HG02840 (cell line): ENCODE results near the gene UFM1.
"Not testable (repeated sequence)": the region's sequence is repeated elsewhere in the genome, so short reads cannot be mapped to it uniquely, and the experiment has no call there.

ENCODE experiments used
- ATAC-seq: cut with Tn5 transposase; IDR thresholded peaks from one replicate; pipeline ENCODE4 v1.9.1; 2021; ENCODE audit warnings: mild to moderate bottlenecking, moderate library complexity, moderate number of reproducible peaks; ENCODE audit not compliant: unreplicated experiment, low FRiP score

Gene UFM1

DNA sequence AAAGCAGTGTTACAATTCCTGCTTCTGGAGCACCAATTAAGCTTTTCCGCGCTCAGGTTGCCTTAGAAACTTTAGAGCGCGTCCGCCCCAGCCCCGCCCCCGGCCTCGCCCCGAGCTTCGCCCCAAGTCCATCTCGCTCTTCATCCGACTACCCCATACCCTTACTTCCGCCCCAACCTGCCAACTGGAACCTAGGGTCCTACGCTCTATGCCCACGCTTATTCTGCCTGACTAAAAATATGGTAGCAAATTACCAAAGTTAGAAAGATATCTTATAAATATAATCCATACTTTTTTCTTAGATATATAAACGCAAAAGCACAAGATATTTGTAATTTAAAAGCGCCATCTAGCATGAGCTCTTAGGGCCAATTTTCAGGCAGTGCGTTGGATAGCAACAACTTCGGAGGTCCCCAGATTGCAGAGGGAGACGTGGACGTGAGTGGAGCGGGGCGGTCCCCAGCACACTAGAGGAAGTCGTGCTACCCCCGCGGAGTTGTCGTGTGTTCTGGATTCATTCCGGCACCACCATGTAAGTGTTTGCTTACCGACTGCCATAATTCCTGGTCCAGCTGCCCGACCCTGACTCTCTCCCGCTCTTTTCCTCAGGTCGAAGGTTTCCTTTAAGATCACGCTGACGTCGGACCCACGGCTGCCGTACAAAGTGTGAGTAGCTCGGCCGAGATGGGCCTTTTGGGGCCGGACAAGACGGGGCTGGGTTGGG, at the start of gene UFM1:
TSS of gene UFM1 (plus strand) at position 462 of the 724 bp plus-strand sequence. CDS start at position 531, 69 bp downstream.
- ATAC-seq: peak; percentile 97

DNA sequence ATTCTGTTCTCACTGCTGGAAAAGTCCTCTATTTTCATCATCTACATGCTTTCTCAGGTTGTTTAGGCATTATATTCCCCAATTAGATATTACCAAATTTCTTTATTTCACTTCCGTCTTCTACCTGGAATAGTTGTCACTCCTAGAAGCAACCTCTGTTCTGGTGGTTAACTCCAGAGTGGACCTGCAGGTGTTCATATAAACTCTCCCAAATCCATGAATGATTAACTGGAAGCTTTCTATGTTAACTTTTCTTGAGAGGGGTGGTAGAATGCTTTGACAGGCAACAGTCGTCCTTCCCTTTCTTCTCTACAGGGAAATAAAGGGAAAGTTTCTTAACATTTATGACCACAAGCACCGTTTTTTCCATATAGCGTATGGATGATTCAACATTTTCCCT, 48.4 kb upstream of the UFM1 start:
- no peak for ATAC-seq

DNA sequence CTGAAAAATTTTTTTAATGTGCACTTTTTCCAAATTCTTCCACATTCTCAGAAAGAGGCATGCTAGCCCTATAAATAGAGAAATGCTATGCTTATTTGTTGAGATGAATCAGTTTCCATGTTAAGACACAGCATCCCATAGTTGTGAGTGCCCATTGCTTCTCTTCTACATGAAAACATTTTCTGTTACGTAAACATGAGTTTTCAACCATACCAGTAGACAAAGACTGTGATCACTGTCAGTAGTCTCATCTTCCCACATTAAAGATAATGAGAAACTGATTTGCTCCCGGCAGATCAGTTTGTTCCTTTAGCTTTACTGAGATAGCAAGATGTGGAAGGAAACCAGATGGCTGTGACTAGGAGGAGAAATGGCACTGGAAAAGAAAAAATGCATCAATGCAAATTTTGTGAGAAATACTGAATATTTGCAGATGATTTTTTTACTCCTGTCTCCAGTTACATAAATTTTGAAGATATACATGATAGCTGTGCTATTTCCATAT, 45.8 kb upstream of the UFM1 start:
- no peak for ATAC-seq

DNA sequence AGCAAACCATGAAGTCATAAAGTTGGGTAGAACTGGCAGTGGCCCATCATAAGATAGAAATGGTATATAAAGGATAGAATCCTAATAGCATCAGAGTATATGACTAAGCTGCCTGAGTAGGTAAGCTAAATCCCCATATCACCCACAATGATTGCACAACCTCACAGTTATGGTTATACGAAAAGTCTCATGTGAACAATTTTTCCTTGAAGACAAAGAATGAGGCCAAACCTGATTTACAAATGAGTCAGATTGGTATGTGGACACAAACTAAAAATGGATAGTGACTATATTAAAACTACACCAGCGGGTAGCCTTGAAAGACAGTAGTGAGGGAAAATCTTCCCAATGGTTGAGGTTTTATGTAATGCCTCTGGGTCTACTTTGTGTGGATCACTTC, 40.9 kb upstream of the UFM1 start:
- no peak for ATAC-seq

DNA sequence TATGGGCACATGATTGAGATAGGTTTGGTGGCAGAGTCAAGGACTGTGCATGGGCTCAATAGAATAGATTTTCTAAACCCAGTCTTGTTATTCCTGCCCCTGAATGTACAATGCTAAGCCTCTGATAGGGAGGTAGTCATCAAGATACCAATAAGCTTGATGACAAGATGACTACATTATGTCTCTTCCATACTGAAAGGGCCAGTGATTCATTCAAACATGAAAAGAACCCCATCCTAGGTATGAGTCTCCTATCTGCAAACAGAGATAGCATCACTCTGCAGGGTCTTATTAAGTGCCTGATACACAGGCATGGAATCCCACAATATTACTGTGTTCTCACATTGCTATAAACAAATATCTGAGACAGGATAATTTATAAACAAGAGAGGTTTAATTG, 40.3 kb upstream of the UFM1 start:
- no peak for ATAC-seq

DNA sequence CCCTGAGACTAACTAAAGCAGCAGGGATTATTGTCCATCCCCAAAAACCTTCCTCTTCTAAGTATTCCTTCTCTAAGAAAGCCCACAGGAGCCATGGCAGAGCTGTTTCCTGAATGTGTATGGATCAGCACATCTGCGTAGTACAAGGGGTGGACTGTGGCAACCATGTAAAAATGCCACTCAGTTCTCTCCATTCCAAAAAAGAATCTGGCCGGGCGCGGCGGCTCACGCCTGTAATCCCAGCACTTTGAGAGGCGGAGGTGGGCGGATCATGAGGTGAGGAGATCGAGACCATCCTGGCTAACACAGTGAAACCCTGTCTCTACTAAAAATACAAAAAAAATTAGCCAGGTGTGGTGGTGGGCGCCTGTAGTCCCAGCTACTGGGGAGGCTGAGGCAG, 38.5 kb upstream of the UFM1 start:
- not testable (repeated sequence) for ATAC-seq

DNA sequence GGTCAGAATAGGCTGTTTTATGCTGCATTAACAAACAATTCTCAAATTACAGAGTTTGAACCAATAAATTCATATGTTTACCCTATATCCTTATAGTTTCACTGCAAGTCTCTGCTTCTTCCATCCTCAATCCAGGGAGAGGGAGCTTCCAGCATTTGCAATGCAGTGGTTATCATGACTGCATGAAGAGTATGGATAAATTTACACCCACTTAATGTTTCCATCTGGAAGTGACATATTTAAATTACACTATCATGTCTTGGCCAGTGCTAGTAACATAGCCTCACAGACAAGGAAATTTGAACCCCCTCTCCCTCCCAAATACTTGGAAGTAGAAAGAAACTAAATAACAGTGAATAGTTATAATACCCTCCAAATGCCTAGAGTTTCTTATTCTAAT, 33.5 kb upstream of the UFM1 start:
- no peak for ATAC-seq

DNA sequence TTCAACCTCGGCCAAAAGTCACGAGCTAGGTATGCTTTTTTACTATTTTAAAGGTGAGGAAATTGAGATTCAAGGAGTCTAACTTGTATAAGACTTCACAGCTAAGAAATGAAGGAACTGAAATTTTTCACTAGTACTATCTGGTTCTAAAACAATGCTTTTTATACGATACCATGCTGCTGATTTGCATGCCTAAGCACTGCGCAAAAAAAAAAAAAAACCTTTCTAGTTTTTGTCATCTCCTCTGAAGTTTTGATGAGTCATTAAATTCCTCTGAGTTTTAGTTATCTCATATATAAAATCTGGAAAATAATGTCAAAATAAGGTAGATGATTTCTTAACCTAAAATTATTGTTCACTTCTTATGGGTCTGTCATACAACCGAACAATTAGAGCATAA, 28.0 kb upstream of the UFM1 start:
- ATAC-seq: no peak

DNA sequence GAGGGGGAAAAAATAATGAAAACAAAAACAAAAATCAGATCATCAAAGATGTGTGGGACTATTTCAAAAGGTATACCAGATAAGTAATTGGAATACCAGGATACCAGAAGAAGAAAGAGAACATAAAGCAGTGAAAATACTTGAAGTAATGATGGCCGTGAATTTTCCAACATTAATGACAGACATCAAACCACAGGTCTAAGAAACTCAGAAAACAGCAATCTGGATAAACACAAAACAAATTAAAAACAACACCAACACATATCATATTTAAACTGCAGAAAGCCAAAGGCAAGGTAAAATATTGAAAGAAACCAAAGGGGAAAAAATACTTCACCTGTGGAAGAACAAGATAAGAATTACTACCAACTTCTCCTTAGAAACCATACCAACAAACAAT, 24.2 kb upstream of the UFM1 start:
- ATAC-seq: no peak

DNA sequence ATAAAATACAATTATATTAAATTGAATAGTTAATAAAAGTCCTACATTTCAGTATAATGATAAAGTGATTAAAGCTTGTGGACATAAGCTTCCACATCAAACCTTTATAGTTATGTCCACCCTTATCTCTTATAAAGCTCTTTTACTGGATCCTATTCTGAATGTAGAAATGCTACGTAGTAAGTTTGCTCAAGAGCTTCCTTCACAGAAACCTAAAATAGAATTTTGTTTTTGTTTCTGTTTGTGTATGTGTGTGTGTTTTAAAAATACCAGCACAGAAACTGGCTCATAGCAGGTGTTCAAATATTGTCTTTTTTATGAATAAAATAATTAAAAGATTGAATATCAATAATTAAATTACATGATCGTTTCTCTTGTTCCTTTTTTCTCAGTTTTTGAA, 21.0 kb upstream of the UFM1 start:
- no peak for ATAC-seq

DNA sequence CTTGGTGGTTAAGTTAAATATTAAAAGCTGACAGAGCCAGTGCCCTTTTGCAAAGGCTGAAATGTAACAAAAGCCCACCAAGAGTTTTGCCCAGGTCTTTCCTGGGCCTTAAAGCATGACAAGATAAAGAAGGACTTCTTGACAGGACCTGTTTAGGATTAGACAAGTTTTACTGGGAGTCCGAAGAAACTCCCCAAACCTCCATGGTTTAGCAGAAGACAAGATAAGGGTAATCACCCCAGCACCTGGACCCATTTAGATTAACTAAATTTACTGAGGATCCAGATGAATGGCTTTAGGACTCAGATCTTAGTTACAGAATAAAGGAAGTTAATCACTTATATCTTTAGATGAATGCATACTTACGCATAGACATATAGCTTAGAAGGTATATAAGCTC, 14.8 kb upstream of the UFM1 start:
- ATAC-seq: no peak

DNA sequence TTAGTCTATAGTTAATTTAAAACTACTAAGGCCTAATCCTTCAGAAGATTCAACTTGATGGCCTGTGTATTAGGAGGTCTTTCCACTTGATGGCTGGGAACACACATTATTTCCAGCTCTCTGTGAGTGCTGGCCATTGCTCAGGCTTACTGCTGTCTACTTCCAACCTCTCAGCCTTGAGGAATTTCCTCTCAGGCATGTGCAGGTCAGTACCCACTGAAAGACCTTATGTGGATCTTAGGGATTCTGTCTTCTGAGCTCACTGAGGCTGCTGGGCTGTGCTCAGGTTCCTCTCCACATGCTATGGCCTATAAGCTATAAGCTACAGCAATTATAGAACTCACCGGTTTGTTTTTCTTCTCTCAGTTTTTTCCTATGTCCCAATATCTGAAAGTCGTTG, 11.6 kb upstream of the UFM1 start:
- ATAC-seq: no peak

DNA sequence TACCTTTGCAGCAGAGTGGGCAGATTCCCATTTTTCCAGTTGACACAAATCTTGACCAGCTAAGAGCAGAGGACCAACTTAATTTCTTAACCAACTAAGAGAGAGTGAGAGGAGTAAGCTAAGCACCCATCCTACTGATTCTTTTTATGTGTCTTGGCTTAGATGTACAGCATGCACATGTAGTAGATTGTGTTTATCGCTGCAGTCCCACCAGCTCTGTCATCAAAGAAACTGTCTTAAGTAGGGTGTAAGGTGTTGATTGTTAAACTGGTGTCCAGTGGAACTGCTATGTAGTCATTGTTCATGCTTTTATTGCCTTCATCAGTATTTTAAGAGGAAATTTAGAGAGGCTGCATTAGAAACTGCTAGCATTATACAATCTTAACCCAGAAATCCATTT, 9.0 kb upstream of the UFM1 start:
- ATAC-seq: no peak

DNA sequence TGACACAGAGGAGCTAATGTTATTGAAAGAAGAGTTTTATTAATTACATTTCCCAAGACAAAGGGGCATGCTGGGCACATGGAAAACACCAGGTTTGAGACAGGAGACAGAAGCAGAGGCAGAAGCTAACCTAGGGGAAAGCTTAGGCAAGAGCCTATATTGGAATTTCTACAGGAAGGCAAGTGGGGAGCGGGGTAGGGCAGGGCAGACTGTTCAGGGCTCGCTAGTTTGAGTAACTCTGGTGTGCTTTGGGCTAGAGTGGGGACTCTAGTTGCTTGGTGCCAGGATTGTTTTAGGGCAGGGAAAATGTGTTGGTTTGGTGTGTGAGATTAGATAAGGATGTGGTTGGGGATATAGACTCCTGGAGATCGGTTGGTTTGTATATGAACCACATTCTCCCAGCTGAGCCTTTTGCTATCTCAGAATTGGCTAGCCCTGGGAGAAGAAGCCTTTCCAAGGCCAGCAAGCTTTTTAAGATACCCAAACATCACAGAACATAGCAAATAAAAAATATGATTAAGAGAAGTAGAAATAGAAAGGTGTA, 8.4 kb upstream of the UFM1 start:
- ATAC-seq: no peak

DNA sequence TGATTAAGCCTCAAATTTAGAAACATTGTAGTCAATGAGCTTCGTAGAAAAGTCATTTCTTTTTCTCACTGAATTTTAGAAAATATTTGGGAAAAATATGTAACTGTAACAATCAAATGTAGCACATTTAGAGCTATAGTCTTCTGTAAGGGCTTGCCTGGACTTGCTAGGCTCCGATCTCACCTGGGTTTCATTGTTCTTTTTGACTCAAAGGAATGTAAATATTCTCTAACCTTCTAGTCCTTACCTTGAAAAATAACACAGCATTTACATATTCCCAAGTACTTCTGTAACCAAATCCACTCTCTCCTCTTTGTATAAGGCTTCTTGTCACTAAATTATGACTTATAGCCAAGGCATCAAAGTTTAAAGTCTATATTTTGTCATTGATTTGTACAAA, 2.9 kb upstream of the UFM1 start:
- ATAC-seq: no peak

DNA sequence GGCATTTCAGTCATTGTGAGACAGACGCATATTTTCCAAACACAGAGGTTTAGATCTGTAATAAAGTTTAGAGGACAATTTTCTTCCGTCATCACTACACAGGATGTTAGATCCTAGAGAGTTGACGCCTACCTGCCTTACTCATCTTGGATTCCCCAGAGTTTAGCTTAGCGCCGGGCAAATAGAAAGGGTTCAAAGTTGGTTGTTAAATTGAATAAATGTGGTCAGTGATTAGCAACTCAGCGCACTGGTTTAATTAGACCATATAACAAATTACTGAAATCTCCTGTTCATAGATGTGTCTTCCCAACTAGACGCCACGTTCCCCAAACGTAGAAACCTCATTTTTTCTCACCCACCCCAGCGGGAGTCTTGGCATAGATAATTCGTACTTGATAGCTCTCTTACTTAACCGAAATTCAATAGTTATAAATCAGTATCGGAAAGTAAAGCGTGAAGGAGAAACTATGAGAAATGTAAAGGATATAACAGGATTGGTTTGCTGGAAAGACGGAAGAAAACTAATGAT, 726 bp upstream of the UFM1 start:
- peak; percentile 19 for ATAC-seq

DNA sequence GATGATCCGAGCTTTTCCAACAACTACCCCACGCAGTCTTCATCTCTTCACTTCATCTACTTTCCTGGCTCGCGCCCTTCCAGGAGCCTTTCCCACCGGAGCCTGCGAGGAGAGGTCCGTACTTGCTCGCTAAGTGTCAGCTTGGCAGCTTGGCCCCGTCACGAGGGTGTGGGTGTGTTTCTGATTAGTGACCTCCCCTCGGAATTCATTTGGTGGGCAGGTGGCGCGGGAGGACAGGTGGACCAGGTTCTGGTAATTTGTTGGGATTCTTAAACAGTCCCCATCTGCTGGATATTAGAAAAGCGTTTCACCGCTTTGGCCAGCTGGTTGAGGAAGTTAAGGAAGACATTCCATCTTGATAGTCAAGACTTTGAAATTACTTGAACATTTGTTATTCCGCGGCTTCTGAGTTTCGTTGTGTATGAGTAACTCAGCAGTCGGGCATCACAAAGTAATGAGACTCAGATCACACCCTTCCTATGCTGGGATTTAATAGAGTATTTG, 515 bp downstream of the UFM1 start:
- ATAC-seq: peak; percentile 27

DNA sequence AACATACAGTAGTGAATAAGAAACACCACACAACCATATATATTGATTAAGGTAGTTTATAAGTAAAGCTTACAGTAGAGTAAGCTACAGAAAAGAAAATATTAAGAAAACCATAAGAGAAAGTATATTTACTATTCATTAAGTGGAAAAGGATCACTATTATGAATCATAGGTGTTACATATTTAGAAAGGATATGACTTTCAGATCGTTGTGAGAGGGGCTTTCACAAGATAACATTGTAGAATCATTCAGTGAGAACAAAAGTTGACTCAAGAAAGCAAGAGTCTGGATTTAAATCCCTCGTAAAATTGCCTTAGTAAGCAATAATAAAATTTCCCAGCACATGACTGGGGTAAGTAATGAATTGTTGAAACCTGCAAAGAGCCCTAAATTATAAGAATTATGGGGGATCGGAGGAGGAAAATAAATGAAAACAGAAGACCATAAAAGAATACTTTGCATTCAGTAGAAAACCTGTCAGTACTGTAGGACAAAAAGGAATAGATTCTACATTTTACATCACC, 6.0 kb downstream of the UFM1 start:
- ATAC-seq: no peak

DNA sequence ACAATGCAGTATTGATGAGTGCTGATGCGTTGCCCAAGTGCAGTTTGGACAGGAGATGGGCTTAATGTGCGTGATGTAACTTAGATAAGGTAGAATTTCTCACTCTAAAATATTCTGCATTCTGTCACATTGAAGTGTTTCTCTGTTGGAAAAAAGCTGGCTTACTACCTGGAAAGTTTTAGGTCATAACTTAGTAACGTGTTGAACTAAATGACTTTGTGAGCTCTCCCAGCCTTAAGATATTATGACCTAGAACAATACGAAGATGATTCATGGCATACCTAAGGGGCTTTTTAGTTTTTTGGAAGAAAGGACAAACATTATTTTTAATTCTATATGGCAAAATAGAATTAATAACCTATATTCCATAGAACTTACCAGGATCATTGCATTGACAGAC, 9.0 kb downstream of the UFM1 start:
- ATAC-seq: no peak

DNA sequence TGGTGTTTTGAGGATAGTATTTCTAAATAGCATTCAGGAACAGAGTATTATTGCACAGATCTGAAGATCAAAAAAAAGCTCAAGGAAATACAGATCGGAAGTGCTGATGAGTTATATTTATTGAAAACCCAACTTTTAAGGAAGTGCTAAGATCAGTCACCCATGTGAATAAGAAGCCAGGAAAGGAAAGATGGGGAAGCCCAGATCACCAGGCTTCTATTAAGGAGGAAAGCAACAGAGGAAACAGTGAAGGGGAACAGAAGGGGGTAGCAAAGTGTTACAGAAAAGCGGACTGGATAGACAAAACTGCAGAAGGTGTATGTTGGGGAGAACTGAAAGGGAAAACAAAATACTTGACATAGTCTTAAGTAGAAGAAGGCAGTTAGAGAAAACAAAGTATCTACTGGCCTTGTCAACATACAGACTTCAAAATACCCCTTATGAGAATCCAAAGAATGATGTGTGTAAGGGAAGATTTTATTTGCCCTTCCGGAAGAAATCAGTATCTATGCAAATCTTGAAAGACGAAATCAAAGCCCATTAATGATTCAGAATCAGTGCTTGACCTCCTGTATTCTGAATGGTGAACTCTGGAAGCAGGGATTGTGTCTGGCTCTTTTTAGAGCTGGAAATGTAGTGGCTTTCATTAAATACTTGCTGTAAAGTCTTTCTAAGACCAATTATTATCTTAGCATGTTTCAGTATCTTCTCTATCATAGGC, 12.1 kb downstream of the UFM1 start:
- ATAC-seq: no peak

DNA sequence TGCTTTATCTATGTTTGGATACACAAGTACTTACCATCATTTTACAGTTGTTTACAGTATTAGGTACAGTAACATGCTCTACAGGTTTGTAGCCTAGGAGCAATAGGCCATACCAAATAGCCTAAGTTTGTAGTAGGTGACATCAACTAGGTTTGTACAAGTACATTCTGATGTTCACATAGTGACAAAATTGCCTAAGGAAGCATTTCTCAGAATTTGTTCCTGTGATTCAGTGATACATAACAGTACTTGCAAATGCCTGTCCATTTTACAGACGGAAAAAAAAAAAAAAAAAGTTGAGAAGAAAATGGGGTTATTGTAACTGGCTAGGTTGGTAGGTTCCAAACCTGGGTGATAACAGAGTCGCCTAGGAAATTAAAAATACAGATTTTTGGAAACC, 13.6 kb downstream of the UFM1 start:
- ATAC-seq: no peak
